Right hindlimb (tissue), 1 donor: Measurements from ENCODE around the gene COG2.
"Not testable (repeated sequence)": the region's sequence is repeated elsewhere in the genome, so short reads cannot be mapped to it uniquely, and the experiment has no call there.

Source experiments
- DNase-seq: peaks from one replicate; pipeline ENCODE4 v3.0.0-alpha.2; 2018

Gene COG2

DNA sequence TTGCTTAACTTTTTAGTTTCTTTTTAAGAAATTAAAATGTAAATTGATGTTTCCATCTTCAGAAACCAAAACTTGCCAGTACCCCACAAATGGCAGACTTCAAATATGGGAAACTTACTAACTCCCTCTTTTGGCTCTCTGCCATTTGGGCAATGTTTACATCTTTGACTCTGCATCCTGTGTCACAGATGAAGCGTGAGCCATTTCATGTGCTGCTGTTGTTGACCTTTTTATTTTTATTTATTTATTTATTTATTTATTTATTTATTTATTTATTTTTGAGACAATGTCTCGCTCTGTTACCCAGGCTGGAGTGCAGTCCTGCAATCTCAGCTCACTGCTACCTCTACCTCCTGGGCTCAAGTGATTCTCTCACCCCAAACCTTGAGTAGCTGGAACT is 16.0 kb upstream of the COG2 start:
- DNase-seq = no peak

DNA sequence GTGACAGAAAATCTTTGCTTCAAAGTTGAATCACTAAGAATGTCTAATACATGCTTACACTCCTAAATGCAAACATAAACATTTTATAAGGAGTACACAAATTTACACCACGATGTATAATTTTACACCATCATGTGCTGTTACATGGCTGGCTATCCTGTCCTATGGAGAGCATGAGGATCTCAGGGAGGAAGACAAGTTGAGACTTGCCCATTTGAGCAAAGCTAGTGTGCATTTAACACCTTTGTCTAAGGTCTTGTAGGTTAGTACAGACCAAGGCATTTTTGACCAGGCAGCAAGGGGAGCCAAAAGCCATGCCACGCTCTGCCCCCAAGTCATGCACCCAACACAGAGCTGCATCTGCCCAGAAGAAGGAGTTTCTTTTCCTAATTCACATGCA is 14.5 kb upstream of the COG2 start:
- no peak for DNase-seq

DNA sequence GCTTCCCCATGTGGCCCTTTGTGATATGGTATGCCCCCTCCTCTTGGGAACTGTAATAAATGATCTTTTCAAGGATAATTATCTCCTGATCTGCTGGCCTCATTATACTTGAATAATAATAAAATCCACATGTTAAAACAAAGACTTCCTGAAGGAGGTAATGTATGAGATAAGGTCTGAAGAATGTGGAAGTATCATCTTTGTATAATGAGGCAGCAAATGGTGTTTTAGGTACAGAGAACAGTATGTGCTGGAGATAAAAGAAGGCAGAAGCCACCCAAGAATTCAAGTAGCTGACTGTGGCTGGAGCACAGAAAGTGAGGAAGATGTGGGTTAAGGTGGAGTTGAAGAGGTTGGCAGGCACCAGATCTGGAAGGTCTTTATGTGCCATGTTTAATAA is 12.8 kb upstream of the COG2 start:
- DNase-seq = no peak

DNA sequence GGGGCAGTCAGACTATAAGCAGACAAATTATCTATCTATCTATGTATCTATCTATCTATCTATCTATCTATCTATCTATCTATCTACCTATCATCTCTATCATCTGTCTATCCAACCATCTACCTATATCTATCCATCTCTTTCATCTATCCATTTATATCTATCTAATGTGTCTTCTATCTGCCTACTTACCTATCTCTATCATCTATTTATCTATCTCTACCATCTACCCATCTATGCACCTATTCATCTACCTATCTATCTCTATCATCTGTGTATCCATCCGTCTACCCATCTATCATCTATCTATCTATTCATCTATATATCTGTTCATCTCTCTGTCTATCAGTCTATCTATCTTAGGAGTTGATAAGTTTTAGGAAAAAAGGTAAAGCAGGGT is 10.8 kb upstream of the COG2 start:
- no peak for DNase-seq

DNA sequence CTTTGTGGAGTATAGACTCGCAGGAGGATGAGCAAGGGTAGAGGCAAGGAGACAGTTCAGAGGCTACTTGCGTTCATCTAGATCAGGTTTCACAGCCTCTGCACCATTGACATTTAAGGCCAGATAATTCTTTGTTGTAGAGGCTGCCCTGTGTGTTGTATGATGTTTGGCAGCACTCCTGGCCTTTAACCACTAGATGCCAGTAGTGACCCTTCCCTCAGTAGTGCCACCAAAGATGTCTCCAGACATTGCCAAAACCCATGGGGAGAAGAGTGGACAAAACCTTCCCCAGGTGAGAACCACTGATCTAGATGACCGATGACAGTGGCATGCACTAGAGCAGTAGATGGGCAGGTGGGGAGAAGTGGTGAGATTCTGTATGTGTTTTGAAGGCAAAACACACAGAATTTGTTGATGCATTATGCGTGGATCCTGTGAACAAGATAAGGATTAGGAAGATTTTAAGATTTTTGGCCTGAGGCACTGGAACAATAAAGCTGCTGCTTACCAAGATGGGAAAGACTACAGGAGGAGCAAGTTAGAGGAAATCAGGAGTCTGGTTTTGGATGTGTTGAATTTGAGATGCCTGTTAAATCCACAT is 9.9 kb upstream of the COG2 start:
- DNase-seq = no peak

DNA sequence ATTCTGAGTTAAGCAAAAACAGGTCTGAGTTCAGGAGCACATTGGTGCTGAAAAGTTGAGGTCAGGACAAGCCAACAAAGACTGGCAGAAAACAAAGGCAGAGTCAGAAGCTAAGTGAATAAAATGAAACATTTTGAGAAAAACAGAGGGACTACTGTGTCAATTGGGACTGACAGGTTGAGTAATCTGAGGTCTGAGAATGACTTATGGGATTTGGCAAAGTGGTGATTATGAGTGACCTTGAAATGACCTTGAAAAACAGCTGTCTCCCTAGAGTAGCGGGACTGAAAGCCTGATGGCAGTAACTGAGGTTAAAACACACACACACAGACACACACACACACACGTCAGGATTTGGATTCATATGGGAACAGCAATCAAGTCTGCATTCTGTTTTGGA is 8.8 kb upstream of the COG2 start:
- no peak for DNase-seq

DNA sequence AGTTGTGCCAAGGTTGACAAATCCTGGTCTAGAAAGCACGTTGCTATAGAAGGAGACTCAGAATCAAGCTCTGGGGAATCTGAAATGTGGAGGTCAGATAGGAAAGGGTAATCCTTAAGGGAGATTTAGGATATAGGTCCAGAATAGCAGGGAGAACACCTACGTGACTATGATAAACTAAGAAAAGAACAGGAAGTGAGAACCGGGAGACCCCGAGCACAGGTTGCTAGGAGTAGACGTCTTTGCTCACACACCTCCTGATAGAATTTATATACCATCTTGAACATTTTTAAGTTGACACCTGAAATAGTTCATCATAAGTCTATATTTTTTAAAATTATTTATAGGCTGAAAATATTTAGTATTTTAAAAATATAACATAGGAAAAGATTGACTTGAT is 7.9 kb upstream of the COG2 start:
- no peak for DNase-seq

DNA sequence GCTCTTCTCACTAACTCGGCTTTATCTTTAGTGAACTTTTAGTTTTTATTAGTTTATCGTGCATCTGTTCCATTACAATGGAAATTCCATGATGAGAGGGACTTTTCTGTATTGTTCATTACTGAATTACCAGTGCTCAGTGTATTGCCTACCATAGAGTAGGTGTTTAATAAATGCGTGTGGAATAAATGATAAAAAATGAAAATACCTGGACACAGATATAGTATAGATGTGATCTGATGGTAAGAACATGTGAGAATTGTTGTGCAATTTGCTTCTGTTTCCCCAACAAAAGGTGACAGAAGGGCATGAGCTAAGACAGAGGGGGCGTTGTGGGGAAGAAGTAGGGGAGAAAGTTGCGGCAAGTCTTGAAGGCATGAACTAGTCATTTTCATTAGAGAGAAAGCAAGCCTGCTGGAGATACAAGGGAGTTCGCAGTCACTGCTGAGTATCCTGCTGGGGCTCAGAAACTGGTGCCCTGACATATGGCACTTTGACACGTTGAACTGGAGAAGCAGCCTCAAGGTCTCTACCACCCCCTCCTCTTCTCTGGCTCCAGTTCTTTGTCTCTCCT is 5.6 kb upstream of the COG2 start:
- DNase-seq = no peak

DNA sequence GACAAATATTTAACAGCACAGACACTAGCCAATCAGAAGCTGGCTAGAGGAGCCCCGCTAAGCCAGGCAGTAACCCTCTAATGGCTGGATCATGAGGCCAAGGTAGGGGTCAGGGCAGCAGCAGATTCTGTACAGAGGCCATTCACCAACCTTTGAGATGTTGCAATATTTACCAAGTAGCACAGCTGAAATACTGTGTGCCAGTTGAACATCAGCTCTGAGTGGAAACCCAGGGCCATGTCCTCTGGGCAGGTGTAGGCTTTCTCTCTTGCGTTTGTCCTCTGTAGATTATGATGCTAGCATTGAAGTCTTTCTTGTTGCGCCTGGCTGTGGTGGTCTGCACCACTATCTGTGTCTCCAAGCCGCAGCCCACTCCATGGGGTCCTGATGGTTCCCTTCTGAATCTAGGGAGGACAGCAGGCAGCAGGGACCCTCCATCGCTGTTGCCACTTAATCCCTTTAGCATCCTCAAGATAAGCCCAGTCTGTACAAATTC is 2.5 kb upstream of the COG2 start:
- DNase-seq = no peak

DNA sequence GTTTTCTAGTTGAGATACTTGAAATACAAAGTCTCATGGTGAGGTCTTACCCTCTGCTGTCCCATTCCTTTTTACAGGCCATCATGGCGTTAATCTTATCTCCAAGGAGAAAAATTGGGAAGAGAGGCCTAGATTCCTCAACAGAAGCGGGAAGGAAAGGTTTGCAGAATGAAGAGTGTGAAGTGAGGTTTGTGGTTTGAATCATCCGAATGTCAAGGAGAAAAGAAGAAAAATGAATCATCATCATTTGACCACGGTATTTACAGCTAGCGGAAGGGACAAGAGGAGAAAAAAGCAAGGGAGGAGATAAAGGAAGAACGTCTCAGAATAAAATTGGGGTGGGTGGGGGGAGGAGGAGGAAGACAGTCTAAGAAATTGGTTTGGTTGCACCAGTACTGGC is 935 bp upstream of the COG2 start:
- no peak for DNase-seq

DNA sequence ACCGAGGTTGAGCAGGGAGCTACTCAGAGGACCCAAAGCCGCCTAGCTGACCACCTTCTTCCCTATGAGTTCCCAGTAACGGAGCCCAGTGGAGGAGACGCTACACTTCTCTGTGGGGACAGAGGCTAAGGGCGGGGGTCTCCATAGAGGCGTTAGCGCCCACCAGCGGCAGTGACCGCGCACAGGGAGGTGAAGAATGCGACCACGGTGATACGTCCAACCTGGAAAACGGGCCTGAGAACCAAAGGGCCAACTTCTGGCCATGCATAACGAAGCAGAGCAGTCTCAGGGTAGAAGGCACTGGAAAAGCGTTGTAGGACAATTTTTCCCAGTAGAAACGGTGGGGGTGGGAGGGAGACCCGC is 400 bp upstream of the COG2 start:
- DNase-seq = no peak

DNA sequence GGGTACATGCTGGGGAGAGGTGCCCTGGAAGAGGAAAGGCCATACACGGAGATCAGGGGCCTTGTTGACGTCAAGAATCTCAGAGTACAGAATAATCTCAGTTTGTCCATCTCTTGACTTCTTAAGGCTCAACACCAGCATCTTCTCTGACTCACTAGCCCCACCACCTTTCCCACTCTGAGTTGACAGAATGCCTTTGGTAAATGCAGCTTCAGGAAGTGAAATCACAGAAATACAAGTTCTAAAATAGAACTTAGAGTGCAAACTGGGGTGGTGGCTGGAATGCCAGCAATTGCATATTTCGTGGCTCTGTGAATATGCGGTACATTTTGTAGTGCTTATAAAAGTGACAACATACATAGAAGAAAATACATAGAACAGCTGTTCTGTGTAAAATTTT is 1.6 kb downstream of the COG2 start:
- DNase-seq = no peak

DNA sequence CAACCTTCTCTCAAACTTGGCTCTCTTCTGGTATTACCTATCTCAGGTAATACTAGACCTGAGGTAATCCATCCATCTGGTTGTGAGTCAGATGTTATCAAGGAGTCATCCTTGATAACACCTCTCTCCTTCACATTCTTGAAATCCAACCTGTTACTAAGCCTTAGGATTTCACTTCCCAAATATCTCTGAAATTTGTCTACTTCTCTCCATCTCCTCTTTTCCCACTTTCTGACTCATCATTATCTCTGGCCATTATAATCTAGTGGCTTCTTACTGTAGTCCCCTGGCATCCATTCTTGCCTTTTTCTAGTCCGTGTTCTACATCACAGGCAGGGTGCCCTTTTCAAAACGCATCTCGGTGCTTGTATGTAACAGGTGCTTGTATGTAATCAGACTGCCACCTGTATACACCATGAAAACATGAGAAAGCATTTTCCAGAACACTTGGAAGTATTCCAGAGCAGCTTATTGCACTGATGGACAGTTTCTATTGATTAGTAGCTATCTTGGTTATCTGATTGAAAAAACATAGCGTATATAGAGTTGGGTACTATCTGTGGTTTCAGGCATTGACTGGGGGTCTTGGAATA is 4.5 kb downstream of the COG2 start:
- DNase-seq = no peak

DNA sequence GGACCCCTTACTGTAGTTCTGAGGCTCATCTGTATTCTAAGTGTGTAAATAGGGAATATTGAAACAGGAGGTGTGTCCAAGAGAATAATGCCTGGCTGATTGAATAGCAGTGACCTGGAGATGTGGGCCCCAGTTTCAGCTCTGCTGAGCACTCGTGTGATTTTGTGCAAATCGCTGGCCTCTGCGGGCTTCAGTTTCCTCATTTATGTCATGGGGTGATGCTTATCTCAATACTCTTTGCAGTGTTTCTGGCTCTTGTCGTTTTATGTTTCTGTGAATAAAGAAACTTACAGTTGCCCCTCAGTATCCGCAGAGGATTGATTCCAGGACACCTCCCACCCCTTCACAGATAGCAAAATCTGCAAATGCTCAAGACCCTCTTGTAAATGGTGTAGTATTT is 5.0 kb downstream of the COG2 start:
- DNase-seq = no peak

DNA sequence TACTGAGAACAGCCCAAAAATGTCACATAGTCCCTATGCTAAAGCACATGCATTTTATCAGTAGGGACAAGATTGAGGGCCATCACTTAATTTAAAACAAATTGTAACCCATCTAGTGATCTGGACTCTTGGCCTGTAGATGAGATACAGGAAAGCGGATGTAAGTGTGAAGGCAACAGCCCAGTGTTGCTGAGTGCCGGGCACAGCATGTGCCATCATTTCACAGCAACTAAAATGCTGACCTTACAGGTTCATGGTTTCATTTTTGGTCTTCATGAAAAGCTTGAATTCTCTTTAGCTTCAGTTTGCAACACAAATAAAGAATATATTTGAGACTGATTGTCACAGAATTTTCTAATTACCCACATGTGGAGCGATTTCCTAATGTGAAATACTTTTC is 5.8 kb downstream of the COG2 start:
- no peak for DNase-seq

DNA sequence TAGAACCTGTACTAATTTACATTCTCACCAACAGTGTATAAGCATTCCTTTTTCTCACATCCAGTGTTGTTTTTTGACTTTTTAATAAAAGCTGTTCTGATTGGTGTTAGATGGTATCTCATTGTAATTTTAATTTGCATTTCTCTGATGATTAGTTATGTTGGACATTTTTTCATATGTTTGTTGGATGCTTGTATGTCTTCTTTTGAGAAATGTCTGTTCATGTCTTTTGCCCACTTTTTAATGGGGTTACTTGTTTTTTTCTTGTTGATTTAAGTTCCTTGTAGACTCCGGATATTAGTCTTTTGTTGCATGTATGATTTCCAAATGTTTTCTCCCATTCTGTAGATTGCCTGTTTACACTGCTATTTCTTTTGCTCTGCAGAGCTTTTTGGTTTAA is 8.0 kb downstream of the COG2 start:
- no peak for DNase-seq

DNA sequence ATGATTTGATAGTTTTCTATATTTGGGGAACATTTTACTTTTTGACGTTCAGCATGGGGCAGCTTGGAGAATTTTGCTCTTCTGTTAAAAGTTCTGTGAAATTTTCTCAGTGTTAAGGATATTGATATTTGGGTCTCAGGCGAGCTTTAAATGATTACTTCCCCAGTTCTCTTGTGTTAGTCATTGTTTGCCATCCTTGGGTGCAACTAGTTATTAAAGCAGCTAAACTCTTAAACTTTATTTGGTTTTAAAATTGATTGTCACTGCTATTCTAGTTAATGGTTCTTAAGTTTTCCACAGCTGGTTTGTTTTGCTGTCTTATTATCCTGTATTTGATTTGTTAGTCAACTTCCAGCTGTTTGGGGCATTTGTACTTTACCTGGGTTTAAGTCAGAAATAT is 9.0 kb downstream of the COG2 start:
- DNase-seq = no peak

DNA sequence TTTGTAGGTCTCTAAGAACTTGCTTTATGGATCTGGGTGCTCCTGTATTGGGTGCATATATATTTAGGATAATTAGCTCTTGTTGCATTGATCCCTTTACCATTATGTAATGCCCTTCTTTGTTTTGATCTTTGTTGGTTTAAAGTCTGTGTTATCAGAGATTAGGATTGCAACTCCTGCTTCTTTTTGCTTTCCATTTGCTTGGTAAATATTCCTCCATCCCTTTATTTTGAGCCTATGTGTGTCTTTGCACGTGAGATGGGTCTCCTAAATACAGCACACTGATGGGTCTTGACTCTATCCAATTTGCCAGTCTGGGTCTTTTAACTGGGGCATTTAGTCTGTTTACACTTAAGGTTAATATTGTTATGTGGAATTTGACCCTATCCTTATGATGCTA is 14.4 kb downstream of the COG2 start:
- DNase-seq = not testable (repeated sequence)

DNA sequence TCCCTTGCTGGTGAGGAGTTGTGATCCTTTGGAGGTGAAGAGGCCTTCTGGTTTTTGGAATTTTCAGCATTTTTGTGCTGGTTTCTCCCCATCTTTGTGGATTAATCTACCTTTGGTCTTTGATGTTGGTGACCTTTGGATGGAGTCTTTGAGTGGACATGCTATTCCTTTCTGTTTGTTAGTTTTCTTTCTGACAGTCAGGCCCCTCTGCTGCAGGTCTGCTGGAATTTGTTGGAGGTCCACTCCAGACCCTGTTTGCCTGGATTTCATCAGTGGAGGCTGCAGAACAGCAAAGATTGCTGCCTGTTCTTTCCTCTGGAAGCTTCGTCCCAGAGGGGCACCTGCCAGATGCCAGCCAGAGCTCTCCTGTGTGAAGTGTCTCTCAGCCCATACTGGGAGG is 15.8 kb downstream of the COG2 start:
- not testable (repeated sequence) for DNase-seq

DNA sequence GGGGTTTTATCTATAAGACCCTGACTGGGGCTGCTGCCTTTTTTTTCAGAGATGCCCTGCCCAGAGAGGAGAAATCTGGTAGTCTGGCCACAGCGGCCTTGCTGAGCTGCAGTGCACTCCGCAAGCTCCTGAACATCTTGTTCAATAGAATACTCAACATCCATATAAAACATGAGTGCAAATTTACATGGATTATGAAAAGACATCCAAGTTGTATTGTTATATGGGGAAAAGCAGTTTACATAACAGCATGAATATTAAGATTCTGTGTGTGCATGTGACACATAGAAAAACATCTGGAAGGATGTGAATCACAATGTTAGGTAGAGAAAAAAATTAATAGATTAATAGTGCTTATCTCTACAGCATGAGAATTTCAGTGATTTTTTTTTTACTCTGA is 16.4 kb downstream of the COG2 start:
- no peak for DNase-seq

DNA sequence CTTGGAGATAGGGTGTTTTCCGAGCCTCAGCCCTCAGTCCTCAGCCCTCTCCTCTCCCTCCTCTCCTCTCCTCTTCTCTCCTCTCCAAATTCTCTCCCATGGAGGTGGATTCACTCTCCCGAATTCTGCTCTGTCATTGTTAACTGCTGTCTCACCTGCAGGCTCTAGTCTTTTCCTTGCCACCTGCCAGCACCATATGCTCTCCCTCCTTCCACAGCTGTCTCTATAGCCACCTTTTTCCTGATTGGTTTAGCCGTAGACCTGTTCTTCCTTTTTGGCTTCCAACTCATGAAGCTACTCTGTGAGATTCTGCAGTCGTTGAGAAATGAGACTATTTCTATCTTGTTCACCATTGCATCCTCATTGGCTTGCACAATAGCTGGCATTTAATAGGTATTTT is 19.7 kb downstream of the COG2 start:
- DNase-seq = no peak

DNA sequence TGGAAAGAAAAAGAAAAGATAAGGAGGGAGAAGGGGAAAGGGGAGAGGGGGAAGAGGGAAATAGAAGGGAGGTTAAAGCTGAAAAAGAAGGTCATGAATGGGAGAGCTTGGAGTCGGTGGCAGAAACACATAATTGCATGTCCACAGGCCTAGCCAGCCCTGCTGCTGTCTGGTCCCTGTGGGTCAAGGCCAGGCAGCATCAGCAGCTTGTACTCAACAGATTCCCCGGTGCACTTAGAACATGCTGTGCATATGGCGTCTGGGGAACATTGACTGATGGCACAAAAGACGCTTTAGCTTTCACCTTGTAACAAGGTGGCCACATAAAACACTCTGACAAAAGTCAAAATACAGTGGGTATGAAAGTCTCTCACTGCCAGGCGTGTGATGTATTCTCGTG is 25.9 kb downstream of the COG2 start:
- no peak for DNase-seq

DNA sequence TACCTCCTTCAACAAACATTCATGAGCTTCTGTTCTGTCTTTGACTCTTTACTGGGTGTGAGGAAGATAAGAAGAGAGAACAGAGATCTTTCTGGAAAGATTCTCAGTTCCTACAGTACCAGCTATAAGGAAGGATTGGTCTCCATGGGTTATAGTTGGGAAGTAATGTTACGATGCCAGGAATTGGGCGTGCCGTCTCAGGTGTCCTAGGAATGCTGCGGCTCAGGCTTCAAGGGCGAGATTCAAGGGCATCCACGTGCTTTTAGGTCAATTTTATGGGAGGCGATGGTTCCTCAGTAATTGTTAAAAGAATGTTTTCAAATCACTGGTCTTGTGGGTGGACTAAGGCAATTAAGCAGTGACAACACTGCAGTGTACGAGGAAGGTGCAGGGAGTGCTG is 27.3 kb downstream of the COG2 start:
- no peak for DNase-seq

DNA sequence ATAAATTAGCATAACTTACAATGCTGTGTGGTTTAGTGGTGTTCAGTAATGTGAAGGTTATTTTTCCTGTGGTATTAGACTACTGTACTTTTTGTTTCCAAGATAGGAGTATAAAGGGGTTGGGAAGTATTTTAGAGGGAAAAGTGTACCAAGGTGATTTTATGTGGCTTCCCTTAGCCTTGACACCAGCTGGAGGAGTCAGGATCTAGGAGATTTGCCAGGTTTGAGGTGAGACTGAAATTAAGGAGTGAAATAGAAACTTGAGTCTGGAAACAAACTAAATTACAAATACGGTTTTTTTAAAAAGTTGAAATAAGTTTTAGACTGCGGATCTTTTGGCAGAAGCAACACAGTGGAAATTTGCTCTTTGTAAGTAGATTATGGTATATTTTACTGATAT is 32.3 kb downstream of the COG2 start:
- no peak for DNase-seq

DNA sequence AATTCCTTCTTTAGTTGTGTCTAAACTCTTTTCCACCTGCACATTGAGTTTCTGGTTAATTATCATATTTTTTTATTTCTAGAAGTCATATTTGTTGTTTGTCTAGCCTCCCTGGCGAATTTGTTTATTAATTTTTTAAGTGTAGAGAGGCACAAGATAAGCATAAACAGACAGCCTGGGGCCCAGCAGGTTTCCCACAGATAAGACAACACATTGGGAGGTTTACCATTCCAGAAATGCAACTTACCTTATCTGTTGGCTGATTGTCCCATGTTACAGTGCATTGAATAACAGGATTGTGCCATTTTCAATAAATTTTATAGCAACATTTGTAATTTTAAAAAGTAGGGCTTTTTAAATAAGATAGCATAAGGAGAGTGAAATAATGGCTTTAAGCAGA is 34.9 kb downstream of the COG2 start:
- DNase-seq = no peak
